Natural killer cell (primary cell): ENCODE measurements around the gene ALOX12. TPM values are rescaled to one million over a fixed set of nuclear protein-coding genes. Genes with fewer than 3 reads are reported as not detected.

Experiments used
- ATAC-seq, 3 donors: fragments of 150-1000 bp in 2 of 3; fragments of 200-7000 bp in 1 of 3; cut with Tn5 transposase; 1 replicate in 1 of 3; 2 replicates in 2 of 3; pipeline ENCODE4 v1.10.0; 2021; ENCODE audit warnings: mild to moderate bottlenecking in 2 of 3, moderate library complexity in 2 of 3
- DNase-seq, 2 donors: peaks; one replicate each; pipeline versions ENCODE4 v3.0.0 to v3.0.0-alpha.2; 2013 to 2021; ENCODE audit warnings: mixed read lengths in 1 of 2
- H3K27ac ChIP-seq: one replicate; pipeline ENCODE4 v1.5.1; 2013; ENCODE audit warnings: mild to moderate bottlenecking, low read length
- H3K27me3 ChIP-seq: one replicate; pipeline ENCODE4 v1.6.1; 2013; ENCODE audit warnings: low read length; ENCODE audit not compliant: control insufficient read depth, insufficient read depth
- H3K36me3 ChIP-seq: one replicate; pipeline ENCODE4 v1.6.1; 2013; ENCODE audit warnings: low read length; ENCODE audit not compliant: control insufficient read depth, insufficient read depth
- H3K4me1 ChIP-seq: one replicate; pipeline ENCODE4 v1.6.1; 2013; ENCODE audit warnings: low read length; ENCODE audit not compliant: control insufficient read depth, insufficient read depth
- H3K4me3 ChIP-seq: one replicate; pipeline ENCODE4 v1.5.1; 2013; ENCODE audit warnings: low read length
- H3K9me3 ChIP-seq: one replicate; pipeline ENCODE4 v1.6.1; 2013; ENCODE audit warnings: low read length; ENCODE audit not compliant: control insufficient read depth, insufficient read depth
- H3K27ac Mint-ChIP-seq, 2 donors: one replicate each; pipeline ENCODE4 v1.8.0; 2022; ENCODE audit warnings: mild to moderate bottlenecking in 2 of 2, mixed read lengths in 2 of 2, moderate library complexity in 1 of 2
- H3K27me3 Mint-ChIP-seq, 2 donors: one replicate each; pipeline ENCODE4 v1.8.0; 2022; ENCODE audit warnings: low read depth in 2 of 2, mixed read lengths in 2 of 2
- H3K36me3 Mint-ChIP-seq: one replicate; pipeline ENCODE4 v1.8.0; 2022; ENCODE audit warnings: mixed read lengths
- H3K4me1 Mint-ChIP-seq, 2 donors: one replicate each; pipeline ENCODE4 v1.8.0; 2022; ENCODE audit warnings: mixed read lengths in 2 of 2
- H3K4me3 Mint-ChIP-seq: one replicate; pipeline ENCODE4 v1.8.0; 2022; ENCODE audit warnings: mild to moderate bottlenecking, moderate library complexity, mixed read lengths
- H3K9me3 Mint-ChIP-seq, 2 donors: one replicate each; pipeline ENCODE4 v1.8.0; 2022; ENCODE audit warnings: mixed read lengths in 2 of 2
- CTCF ChIP-seq: fragments of 200-600 bp; IDR thresholded peaks from one replicate; pipeline ENCODE4 v1.8.0; 2022; ENCODE audit warnings: antibody characterized with exemption
- WGBS: methylation state at CpG from one replicate; pipeline ENCODE4 v1.1.7; 2013; ENCODE audit warnings: missing lambda C conversion rate; ENCODE audit not compliant: insufficient coverage; 5-methylcytosine and 5-hydroxymethylcytosine counted together
- intact Hi-C: fragments of 100-400 bp; cut with micrococcal nuclease; formaldehyde crosslinking; loops from one replicate; pipeline ENCODE4 v1.14.2; 2022
- total RNA-seq, 4 donors: library from RNA; stranded (reverse); fragments of 120-200 nt in 1 of 4; gene quantifications; one replicate each; pipeline versions ENCODE4 v1.2.3 to v1.2.4, GENCODE V29; 2013 to 2022

The ALOX12 gene
- total RNA-seq, 3 donors from 2014 or later (not counting 1 experiment from before 2014, with no cell fraction given) = 0.77 to 2.4 (median 1.3) TPM

DNA sequence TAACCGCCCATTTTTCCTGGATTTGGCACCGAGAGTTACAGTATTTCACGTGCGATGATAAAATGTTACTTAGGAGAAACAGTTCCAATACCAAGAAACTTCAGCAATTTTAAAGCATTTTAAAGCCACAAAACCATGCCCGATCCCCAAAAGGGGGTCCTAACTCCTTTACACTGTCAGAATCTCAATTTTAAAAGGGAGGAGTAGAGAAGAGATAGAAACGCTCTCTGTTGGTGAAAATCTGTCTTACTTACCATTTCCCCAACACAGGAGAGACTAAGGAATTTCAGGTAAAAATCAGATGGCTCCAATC is 16.0 kb downstream of the ALOX12 start:
- peaks cover 68 to 70% of the 10 kb centered on the region in 2 donors for H3K4me1 Mint-ChIP-seq

DNA sequence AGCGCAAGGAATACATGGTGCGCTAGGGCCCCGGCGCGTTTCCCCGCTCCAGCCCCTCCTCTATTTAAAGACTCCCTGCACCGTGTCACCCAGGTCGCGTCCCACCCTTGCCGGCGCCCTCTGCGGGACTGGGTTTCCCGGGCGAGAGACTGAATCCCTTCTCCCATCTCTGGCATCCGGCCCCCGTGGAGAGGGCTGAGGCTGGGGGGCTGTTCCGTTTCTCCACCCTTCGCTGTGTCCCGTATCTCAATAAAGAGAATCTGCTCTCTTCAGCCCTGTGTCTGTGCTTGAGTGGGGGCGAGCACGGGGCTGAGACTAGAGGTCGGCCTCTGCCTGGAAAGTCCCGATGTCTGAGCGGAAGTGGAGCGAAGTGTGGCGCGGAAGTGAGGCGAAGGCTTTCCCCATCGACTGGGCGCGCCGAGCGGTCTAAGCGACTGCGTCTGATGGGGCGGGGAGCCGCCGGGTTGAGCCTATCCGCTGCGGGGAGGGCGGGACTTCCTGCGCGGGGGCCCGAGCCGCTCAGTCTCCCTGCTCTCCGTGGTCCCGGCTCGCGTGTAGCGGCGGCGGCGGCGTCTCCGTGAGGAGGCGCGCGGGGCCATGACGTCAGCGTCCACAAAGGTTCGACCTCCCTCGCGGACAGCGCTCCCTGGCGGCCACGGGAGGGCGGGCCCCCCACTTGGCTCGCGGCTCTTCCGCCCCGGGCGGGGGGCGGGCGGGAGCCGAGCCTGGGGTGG is 18.6 kb downstream of the ALOX12 start:
- H3K4me3 ChIP-seq = peak overlapping the region; percentile 92
- TF ChIP-seq CTCF = peak; percentile 73
- intact Hi-C loops = loop anchor here (5.0 to 10.0 kb wide), 3 partner anchors 260 to 670 kb away; partner anchors contain the start of genes C17orf100, MED31, TP53 and WRAP53

More for the DNA sequence above, 16.0 kb downstream of the ALOX12 start:
- Mint-ChIP-seq H3K4me3 (peak overlapping the region; percentile 97), H3K36me3 (no peaks in the 10 kb centered on the region), H3K9me3 (no peaks in the 10 kb centered on the region), H3K27ac (peak overlapping the region; percentile 96 to 100), H3K27me3 (no peaks in the 10 kb centered on the region)
- TF ChIP-seq CTCF = no peak
- WGBS = 0% methylated on average over 4 of the region's 6 CpGs
- Histone ChIP-seq H3K4me3 (peak overlapping the region; percentile 92), H3K4me1 (peaks cover 58% of the 10 kb centered on the region), H3K36me3 (peaks cover 13% of the 10 kb centered on the region), H3K27ac (peak overlapping the region; percentile 97), H3K27me3 (no peaks in the 10 kb centered on the region), H3K9me3 (no peaks in the 10 kb centered on the region)
- intact Hi-C loops = loop anchor here (5.0 to 10.0 kb wide), 3 partner anchors 257 to 673 kb away; partner anchors contain the start of genes C17orf100, MED31, TP53 and WRAP53
- DNase-seq (no peak), ATAC-seq (no peak)

DNA sequence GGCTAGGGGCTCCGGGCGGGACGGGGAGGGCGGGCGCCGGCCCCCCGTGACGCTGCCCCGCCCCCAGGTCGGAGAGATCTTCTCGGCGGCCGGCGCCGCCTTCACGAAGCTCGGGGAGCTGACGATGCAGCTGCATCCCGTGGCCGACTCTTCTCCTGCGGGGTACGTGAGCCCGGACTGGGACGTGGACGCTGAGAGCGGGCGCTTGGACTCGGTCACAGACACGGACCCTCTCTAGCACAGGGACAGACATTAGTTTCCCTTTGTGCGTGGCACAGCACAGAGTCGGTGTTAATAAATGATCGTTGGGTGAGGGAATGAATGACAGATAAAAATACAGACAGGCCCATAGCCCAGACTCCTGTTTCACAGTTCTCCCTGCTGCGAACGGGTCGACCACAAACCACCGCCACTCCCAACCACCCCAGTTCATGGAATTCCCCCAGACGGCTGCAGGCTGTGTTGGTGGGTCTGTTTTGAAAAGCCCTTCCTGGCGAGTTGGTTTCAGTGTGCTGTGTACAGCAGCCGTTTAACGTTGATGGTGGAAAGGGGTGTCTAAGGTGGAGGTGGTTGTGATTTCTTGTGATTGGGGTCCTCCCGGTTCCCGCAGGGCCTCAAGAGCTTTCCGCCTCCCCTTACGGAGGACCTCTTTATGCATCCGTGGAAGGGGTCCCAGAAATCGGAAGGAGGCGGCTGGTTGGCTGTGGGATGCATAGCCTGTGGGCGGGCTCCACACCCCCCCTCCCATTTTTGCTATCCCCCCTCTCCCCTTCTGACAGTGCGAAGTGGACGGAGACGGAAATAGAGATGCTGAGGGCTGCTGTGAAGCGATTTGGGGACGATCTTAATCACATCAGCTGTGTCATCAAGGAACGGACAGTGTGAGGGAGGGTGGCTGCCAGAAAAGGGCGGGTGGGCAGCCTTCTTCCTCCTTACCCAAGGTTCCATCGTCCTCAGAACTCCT is 19.4 kb downstream of the ALOX12 start:
- peaks cover 71 to 79% of the 10 kb centered on the region in 2 donors for H3K4me1 Mint-ChIP-seq
- WGBS = under 1% methylated on average over 49 of the region's 56 CpGs
- TF ChIP-seq CTCF = peak; percentile 40
- no peaks in the 10 kb centered on the region for H3K36me3 Mint-ChIP-seq
- peaks cover 71% of the 10 kb centered on the region for H3K4me1 ChIP-seq
- H3K4me3 ChIP-seq = peak overlapping the region; percentile 92
- H3K9me3 Mint-ChIP-seq = no peaks in the 10 kb centered on the region
- no peaks in the 10 kb centered on the region for H3K27me3 ChIP-seq
- DNase-seq (peak; percentile 81 to 95), ATAC-seq (peak; percentile 34 to 58 (median 55))
- no peaks in the 10 kb centered on the region for H3K27me3 Mint-ChIP-seq
- H3K4me3 Mint-ChIP-seq = peak overlapping the region; percentile 90
- H3K9me3 ChIP-seq = no peaks in the 10 kb centered on the region
- peaks cover 8% of the 10 kb centered on the region for H3K36me3 ChIP-seq
- H3K27ac Mint-ChIP-seq = peak overlapping the region; percentile 96 to 100
- intact Hi-C loops = loop anchor here (1.0 to 10.0 kb wide), 5 partner anchors 8 to 670 kb away; partner anchors contain the start of genes BCL6B, C17orf100, MED31 and TP53
- peak overlapping the region; percentile 97 for H3K27ac ChIP-seq

More for the DNA sequence above, 18.6 kb downstream of the ALOX12 start:
- H3K9me3 Mint-ChIP-seq = no peaks in the 10 kb centered on the region
- peaks cover 80 to 86% of the 10 kb centered on the region in 2 donors for H3K4me1 Mint-ChIP-seq
- no peaks in the 10 kb centered on the region for H3K9me3 ChIP-seq
- H3K36me3 Mint-ChIP-seq = no peaks in the 10 kb centered on the region
- DNase-seq (peak; percentile 94 to 99), ATAC-seq (peak; percentile 75 to 92 (median 79))
- peaks cover 78% of the 10 kb centered on the region for H3K4me1 ChIP-seq
- H3K27ac Mint-ChIP-seq = peak overlapping the region; percentile 96 to 100
- no peaks in the 10 kb centered on the region for H3K27me3 Mint-ChIP-seq
- H3K4me3 Mint-ChIP-seq = peak overlapping the region; percentile 97
- WGBS = under 1% methylated on average over 73 of the region's 75 CpGs
- H3K36me3 ChIP-seq = peaks cover 14% of the 10 kb centered on the region
- H3K27ac ChIP-seq = peak overlapping the region; percentile 97
- H3K27me3 ChIP-seq = no peaks in the 10 kb centered on the region
